Right cardiac atrium (tissue), 5 donors: ENCODE measurements around the gene FUCA2. TPM values are rescaled to one million over a fixed set of nuclear protein-coding genes. Genes with fewer than 3 reads are reported as not detected.
"Not testable (repeated sequence)": the region's sequence is repeated elsewhere in the genome, so short reads cannot be mapped to it uniquely, and the experiment has no call there.

ENCODE experiments used
- ATAC-seq, 2 donors: fragments of 200-7000 bp; cut with Tn5 transposase; one replicate each; pipeline versions ENCODE4 v1.8.0 to v1.9.1; 2020; ENCODE audit warnings: moderate library complexity in 2 of 2, mild to moderate bottlenecking in 1 of 2
- DNase-seq, 3 donors: peaks; one replicate each; pipeline ENCODE4 v3.0.0-alpha.2; 2020
- H3K27ac ChIP-seq: one replicate; pipeline ENCODE4 v1.5.1; 2013; ENCODE audit warnings: mild to moderate bottlenecking, low read length, control low read depth, moderate library complexity
- H3K27me3 ChIP-seq: one replicate; pipeline ENCODE4 v1.6.1; 2013; ENCODE audit not compliant: control insufficient read depth, insufficient read depth
- H3K4me1 ChIP-seq: one replicate; pipeline ENCODE4 v1.6.1; 2013; ENCODE audit warnings: low read length; ENCODE audit not compliant: control insufficient read depth, insufficient read depth
- H3K4me3 ChIP-seq: one replicate; pipeline ENCODE4 v1.5.1; 2013; ENCODE audit warnings: low read length, control low read depth
- H3K9me3 ChIP-seq: one replicate; pipeline ENCODE4 v1.6.1; 2013; ENCODE audit warnings: low read length; ENCODE audit not compliant: control insufficient read depth
- WGBS: extraction: QIAGEN DNeasy Blood & Tissue Kit; methylation state at CpG from one replicate; pipeline ENCODE4 v1.1.7; 2013; 5-methylcytosine and 5-hydroxymethylcytosine counted together
- intact Hi-C, 4 donors: fragments of 100-400 bp; cut with DNase I; formaldehyde crosslinking; loops; one replicate each; pipeline versions ENCODE4 v1.11.0 to v1.14.0; 2022 to 2023
- polyA plus RNA-seq: library from polyadenylated mRNA; stranded (reverse); fragments of 200-250 nt; gene quantifications from one replicate; pipeline ENCODE4 v1.2.3, GENCODE V29; 2013
- total RNA-seq, 4 donors: library from RNA; stranded (reverse); fragmentation: NEBNext Ultra II Directional; extraction: Animal tissue kit (Norgen Biotek cat#: 25700); gene quantifications; one replicate each; pipeline ENCODE4 v1.2.1, GENCODE V29; 2021
- donor health status: healthy with polysubstance abuse.
- donor health status: DM: no; HTN: yes; CAD: no.
- donor health status: DM: no; HTN: no; CAD: no.
- donor health status: DM: no; HTN: yes; CAD: no; lungs with severe emphysema.
- donor health status: DM: yes; HTN: yes; CAD: no.

Gene FUCA2
- total and polyA plus RNA-seq, 5 donors: 25.1 to 44.0 (median 38.6) TPM

DNA sequence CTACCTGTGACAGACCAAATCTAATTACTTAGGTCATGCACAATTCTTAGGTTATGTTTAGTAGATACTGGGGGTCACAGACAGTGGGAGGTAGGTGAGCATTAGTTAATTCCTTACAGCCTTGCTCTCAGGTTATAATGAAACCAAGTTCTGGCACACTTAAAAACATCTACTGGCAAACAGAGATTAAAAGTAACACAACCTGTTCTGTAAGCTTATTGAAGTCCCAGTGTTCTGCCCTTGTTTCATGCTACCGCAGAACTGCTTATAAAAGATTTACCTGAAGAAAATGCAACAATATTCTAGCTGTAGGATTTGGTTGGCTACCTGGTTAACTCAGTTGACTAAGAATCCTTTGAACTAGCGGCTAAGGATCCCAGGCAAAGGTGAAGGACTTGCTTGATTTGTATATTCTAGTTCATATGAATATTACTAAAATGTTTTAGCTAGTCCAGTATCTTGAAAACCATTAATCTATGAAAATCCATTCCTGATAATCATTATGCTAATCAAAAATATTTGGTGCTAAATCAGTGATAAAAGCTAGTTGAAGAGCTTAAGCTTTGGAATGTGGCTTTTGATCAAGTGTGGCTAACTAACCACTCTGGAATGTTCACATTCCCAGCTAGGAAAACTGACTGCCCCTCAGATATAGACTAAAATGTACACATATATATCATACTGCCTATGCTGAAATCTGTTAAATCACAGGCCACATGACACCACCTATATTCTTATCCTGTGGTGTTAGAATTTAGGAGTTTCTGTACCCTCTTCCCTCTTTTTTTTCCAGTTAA, 53.8 kb downstream of the FUCA2 start:
- ATAC-seq (no peak), DNase-seq (no peak)
- intact Hi-C loops: no loop called here
- no peak overlapping the region for H3K4me3 ChIP-seq
- no peaks in the 10 kb centered on the region for H3K9me3 ChIP-seq
- H3K27me3 ChIP-seq: no peaks in the 10 kb centered on the region
- no peak overlapping the region for H3K27ac ChIP-seq
- H3K4me1 ChIP-seq: no peaks in the 10 kb centered on the region
- 94% methylated on average over 2 of the region's 2 CpGs for WGBS

GRCh38 chr6:143451531-143451930, 60.0 kb downstream of the FUCA2 start:
- ATAC-seq (no peak), DNase-seq (no peak)
- 35% methylated on average over 4 of the region's 4 CpGs for WGBS
- no peaks in the 10 kb centered on the region for H3K9me3 ChIP-seq
- intact Hi-C loops: no loop called here
- peak overlapping the region; percentile 93 for H3K4me3 ChIP-seq
- peaks cover 2% of the 10 kb centered on the region for H3K4me1 ChIP-seq
- H3K27me3 ChIP-seq: no peaks in the 10 kb centered on the region
- H3K27ac ChIP-seq: no peak overlapping the region

DNA sequence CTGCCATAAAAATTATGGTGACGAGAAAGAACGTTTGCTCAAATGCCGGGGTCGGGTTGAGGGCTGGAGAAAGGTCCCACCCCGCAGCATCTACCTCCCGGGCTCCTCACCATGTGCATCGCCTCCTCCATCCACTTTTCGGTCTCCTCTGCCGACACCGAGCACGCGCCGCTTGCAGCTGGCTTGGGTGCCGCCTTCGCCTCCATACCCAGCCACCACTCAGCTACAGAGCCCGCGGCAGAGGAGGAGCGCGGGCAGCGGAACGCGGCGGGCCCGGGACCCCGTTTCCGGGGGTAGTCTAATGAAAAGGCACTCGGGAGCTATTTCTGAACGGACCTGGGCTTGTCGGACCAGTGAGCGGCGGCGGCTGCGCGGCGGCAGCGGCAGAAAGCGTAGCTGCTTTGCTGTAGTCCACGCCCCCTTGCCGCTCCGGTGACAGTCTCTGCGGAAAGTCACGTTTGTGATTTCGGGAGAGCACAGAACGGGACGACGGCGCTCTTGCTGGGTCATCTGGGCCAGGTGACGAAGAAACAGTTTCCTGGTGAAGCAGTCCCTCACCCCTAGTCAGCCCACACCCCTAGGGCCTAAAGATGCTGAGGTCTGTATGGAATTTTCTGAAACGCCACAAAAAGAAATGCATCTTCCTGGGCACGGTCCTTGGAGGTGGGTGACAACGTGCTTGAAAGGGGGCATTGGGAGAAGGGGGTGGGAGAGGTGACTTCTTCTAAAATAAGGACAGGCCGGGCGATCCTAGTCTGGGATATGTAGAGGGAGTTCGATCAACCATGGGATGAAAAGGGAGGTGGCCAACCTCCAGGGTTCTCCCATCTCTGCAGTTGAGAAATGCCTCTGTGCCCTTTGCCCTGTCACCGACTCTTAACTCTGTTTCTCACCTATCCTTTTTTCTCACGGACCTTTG, 60.8 kb downstream of the FUCA2 start, which contains the start of the genes ADAT2 and PEX3:
TSS of gene ADAT2 (minus strand) at position 243 of the 919 bp plus-strand sequence. CDS start at position 206, 37 bp downstream.
TSS of gene PEX3 (plus strand) at position 353 of the 919 bp plus-strand sequence. CDS start at position 591, 238 bp downstream.
- Histone ChIP-seq H3K27ac (peak within 1 kb of the TSS; percentile 28), H3K27me3 (no peaks in the 10 kb centered on the region), H3K4me3 (peak within 1 kb of the TSS; percentile 93), H3K9me3 (no peaks in the 10 kb centered on the region), H3K4me1 (peaks cover 2% of the 10 kb centered on the region)
- peak; percentile 93 to 96 (median 96) for DNase-seq
- under 1% methylated on average over 56 of the region's 56 CpGs for WGBS
- intact Hi-C loops: no loop called here
- peak; percentile 99 to 100 for ATAC-seq

DNA sequence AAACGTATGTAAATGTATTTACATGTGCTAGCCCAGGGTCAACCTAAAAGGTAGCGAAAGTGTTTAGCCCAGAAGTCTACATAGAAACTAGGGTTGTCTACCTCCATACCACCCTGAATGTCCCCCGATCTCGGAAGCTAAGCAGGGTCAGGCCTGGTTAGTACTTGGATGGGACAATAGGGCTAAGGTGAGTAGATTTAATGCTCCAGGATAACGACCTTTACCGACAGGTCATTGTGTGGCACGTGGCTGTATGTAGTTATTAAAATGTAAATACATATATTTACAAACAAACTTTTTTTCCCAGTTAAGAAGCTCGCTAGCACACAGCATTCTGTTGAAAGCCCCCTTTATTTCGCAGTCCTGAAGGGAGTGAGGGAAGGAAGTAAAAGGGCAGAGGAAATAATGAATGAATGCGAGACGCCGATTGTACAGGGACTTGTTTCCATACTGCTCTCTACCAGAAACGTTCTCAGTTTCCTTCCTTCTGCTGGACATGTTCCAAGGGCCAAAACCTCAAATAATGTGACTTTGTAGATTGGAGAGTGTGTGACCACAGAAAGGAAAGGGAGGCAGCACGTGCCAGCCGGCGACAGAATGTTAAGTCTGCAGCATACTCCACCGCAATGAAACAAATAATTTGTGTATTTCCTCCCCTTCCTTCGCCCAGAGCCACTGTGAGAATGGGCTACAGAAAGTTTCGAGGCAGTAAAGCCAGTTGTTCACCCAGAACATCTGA, 61.6 kb downstream of the FUCA2 start:
- intact Hi-C loops: no loop called here
- DNase-seq: peak in 2 of 3 donors; percentile 20 to 52

DNA sequence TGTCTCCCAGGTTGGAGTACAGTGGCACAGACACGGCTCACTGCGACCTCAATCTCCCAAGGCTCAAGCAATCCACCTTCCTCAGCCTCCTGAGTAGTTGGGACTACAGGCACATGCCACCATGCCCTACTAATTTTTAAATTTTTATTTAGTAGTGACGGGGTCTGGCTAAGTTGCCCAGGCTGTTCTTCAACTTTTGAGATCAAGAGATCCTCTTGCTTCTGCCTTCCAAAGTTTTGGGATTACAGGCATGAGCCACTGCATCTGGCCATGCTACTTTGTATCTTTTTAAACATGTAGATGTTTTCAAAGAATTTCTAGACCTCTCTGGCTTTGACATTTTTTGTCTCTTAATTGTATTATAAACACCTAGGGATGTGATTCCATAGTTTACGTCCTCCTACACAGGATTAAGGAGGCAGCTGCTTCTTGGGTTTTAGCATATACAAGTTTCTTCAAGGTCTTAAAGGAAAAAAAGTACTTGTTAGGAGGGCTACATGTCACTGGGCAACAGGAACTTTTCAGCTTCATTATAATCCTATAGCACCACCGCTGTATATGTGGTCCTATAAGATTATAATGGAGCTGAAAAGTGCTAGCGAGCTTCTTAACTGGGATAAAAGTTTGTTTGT, 62.3 kb downstream of the FUCA2 start:
- no peak overlapping the region for H3K27ac ChIP-seq

More for the DNA sequence above, 61.6 kb downstream of the FUCA2 start:
- Histone ChIP-seq H3K4me1 (peaks cover 2% of the 10 kb centered on the region), H3K27ac (peak overlapping the region; percentile 28), H3K9me3 (no peaks in the 10 kb centered on the region), H3K4me3 (peak overlapping the region; percentile 93), H3K27me3 (no peaks in the 10 kb centered on the region)
- peak; percentile 21 to 23 for ATAC-seq
- 6% methylated on average over 19 of the region's 19 CpGs for WGBS

GRCh38 chr6:143447865-143448264, 63.7 kb downstream of the FUCA2 start:
- H3K4me3 ChIP-seq, H3K9me3 ChIP-seq, ATAC-seq, intact Hi-C loops, H3K4me1 ChIP-seq, H3K27ac ChIP-seq, H3K27me3 ChIP-seq, DNase-seq: not testable (repeated sequence)
- WGBS: 99% methylated on average over 2 of the region's 2 CpGs

More for the DNA sequence above, 62.3 kb downstream of the FUCA2 start:
- WGBS: 76% methylated on average over 6 of the region's 6 CpGs
- peak overlapping the region; percentile 93 for H3K4me3 ChIP-seq
- peaks cover 2% of the 10 kb centered on the region for H3K4me1 ChIP-seq
- DNase-seq: no peak
- H3K27me3 ChIP-seq: no peaks in the 10 kb centered on the region
- H3K9me3 ChIP-seq: no peaks in the 10 kb centered on the region
- intact Hi-C loops: no loop called here
- ATAC-seq: no peak

Other genes with a start within 250 kb of the FUCA2 start
- 1 to 10 TPM; 1.5 to 3.8 (median 2.1) TPM for gene ADAT2, start 61.0 kb downstream of the FUCA2 start, total RNA-seq
- gene ADAT2, start 61.0 kb downstream of the FUCA2 start, polyA plus RNA-seq: 1.6 TPM
- gene PEX3, start 60.9 kb downstream of the FUCA2 start, total RNA-seq: 10 to 100 TPM; 17.0 to 22.0 (median 20.4) TPM
- gene PEX3, start 60.9 kb downstream of the FUCA2 start, polyA plus RNA-seq: 11.9 TPM
- 10 to 100 TPM; 47.3 to 75.7 (median 59.9) TPM for gene PHACTR2, start 166.2 kb upstream of the FUCA2 start, total RNA-seq
- 10.7 TPM for gene PHACTR2, start 166.2 kb upstream of the FUCA2 start, polyA plus RNA-seq